ENCODE results near the gene SLC9A3.
"Not testable (repeated sequence)": the region's sequence is repeated elsewhere in the genome, so short reads cannot be mapped to it uniquely, and the experiment has no call there.

Gene SLC9A3

GRCh38 chr5:523441-524222 lies 617 bp downstream of the SLC9A3 start:
- DNase-seq = no peak

GRCh38 chr5:522899-523440 lies 1.3 kb downstream of the SLC9A3 start:
- no peak for DNase-seq

DNA sequence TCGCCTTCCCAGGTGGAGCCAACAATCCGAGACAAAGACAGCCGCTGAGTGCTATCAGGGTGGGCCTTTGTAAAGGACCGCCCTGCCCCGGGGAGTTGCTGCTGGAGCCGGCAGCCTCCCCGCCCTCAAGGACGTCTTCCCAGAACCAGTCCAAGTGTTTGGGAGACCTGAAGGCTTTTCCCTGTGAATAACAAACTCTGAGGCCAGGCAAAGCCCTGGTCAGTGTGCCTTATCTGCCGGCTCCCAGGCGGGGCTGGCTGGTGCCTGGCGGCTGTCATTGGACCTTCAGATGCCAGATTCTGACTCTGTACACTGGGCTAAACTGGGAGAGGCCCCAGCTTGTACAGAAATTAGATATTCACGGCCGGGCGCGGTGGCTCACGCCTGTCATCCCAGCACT lies 2.1 kb downstream of the SLC9A3 start:
- DNase-seq = no peak

- DNase-seq = no peak
These were observed 2.6 kb downstream of the SLC9A3 start for GRCh38 chr5:521680-522079.

DNA sequence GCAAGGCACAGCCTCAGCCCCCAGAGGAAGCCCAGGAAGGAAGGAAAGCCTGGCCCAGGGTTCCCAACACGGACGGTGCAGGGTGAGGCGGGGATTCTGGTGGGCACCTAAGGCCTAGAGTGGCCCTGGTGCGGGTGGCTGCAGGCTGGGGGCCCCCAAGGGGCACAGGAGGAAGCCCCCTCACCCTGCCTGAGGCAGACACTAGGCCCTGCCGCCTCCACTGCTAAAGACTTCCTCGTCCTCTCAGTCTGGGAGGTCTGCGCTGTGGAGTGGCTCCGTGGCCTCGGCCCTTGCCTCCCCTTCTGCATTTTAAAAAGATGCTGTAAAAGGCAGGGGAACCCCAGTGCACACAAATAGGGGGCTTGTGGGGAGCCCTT lies 3.4 kb downstream of the SLC9A3 start:
- no peak for DNase-seq

- no peak for DNase-seq
These were observed 3.9 kb downstream of the SLC9A3 start for GRCh38 chr5:520196-520849.

DNA sequence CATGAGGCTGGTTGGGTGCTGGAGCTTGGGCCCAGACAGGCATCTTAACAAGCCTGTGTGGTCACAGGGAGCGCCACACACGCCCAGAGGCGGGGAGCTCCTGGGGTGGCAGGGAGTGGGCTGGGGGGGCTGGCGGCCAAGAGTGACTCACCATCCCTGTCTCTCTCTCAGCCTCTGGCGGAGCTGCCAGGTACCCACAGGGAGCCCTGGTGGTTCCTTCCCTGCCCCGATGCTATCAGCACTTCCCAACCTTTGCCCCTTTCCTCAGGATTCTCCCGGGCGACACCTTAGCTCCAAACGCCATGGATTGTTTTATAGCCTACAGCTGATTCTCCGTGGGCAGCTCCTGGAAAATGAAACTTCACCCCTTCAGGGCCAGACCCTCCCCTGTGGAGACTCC lies 5.5 kb downstream of the SLC9A3 start:
- DNase-seq = no peak

DNA sequence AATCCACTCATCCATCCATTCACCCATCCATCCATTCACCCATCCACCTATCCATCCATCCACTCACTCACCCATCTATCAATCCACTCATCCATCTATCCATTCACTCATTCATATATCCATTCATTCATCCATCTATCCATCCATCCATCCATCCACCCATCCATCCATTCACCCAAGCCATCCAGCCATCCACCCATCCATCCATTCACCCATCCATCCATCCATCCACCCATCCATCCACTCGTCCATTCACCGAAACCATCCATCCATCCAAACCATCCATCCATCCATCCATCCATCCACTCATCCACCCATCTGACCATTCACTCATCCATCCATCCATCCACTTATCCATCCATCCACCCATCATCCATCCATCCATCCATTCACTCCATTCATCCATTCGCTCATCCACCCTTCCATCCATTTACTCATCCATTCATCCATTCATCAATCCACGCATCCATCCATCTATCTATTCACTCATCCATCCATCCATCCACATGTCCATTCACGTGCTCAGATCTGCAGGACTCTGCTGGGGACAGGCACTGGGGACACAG lies 6.6 kb downstream of the SLC9A3 start:
- DNase-seq = no peak

DNA sequence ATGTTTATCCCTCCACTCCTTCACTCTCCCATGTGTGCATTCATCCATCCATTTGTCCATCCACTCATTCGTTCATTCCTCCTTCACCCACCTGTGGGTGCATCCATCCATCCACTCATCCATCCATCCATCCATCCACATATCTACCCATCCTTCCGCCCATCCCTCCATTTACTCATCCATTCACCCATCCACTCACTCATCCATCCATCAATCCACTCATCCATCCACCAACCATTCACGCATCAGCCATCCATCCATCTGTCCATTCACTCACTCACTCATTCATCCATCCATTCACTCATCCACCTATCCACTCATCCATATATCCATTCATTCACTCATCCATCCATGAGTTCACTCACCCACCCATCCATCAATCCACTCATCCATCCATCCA lies 7.3 kb downstream of the SLC9A3 start:
- DNase-seq = no peak

DNA sequence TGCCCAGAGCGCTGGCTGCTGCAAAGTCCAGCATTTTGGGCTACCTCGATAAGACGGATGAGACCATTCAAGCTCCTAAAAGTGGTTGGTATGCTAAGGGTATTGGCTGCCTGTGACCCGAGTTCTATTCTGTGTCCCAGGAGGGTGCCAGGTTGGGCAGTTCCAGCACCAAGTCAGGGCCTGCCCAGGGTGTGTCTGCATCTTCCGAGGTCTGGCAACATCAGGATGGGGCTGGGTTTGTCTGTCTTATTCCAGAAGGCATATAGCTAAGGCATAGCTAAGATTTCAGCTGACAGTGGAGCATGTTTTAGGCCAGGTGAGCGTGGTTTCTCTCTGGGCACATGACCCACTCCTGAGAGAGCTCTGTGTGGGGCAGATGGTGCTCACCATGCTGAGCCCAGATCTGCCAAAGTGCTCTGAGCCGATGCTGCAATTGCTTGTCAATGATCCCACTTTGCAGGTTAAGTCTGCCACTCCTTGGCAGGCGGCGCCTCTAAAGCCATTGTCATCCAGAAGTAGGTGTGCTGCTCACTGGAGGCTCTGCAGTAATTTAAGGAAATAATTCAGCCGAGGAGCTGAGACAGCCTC lies 7.8 kb downstream of the SLC9A3 start:
- DNase-seq = no peak

- DNase-seq = no peak
These were observed 8.9 kb downstream of the SLC9A3 start for GRCh38 chr5:515273-515836.

- no peak for DNase-seq
These were observed 9.6 kb downstream of the SLC9A3 start for GRCh38 chr5:514673-515072.

- DNase-seq = no peak
These were observed 10.2 kb downstream of the SLC9A3 start for GRCh38 chr5:514101-514485.

DNA sequence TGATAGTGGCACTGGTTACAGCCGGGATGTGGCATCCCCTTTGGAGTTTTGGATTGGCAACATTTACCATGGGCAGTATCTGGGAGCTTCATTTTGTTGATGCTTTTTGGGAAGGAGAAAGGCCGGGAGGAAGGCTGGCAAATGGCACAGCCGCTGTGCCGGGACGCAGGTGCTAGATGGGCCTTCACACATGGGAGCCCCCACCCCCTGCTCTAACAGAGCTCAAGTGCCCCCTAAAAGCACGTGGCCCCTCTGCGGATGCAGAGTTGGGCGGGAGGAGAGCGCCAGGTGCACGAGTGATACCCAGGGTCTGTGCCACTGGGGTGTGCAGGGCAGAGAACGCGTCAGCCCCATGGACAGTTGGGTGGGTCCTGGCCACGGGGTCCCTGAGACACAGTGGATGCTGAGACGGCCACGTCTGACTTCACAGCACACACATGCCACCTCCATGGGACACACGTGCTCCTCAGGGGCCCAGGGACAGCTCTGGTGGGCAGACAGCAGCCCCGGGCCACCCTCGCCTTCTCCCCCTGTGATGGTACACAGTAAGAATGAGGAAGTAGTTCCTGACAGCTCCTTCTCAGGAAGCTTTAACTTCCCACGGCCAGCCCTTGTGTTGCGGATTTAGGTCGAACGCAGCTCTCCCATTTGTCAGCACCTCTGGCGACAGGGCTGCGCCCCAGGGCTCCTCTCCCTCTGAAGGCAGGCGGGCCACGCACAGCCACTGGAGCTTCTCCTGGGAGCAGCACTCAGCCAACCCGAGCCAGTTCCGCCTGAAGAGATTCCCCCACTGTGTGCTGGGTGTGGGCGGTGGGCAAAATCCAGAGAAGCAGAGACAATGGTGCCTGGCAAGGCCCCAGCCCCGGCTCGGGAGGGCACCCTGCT lies 10.8 kb downstream of the SLC9A3 start:
- DNase-seq = no peak

GRCh38 chr5:511476-511875 lies 12.8 kb downstream of the SLC9A3 start:
- no peak for DNase-seq

DNA sequence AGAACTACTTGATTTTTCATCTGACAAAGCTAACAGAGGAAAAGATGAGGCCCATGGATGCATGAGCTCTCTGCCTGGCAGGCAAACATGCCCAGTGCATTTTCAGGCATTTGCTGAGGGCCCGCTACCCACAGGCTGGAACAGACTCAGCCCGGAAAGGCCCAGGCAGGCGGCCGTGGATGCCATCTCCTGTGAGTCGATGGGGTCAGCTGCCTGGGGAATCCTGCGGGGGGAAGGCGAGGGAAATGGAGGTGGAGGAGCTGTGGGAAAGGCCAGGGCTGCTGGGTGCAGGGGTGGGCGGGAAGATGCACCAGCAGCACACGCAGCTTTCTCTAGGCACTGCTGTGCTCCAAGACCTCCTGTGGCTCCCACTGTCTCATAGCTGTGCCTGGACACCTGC lies 13.7 kb downstream of the SLC9A3 start:
- DNase-seq = no peak

DNA sequence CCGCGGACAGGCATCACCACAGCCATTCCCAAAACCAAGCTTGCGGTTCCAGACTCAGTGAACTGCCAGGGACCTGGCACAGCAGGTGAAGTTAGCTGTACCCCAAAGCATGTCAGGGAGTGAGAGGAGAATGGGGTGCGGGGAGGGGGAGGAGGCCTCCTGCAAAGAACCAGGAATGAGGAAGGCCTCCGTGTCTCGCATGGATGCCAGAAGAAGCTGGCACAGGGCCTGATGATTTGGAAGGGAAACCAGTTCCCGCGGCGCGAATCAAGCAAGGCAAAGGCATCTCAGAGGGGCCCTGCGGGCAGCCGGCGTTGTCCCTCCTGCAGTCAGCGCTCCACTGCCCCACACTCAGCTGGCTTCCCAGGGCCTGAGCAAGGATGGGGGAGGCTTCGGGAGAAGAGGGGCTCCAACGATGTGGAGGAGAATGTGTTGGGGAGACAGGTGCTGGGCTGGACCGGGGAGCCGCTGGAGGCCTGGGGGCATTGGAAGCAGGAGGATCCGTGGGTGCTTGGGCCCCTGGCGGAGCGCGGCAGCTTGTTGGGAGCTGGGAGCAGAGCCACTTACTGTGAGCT lies 14.6 kb downstream of the SLC9A3 start:
- no peak for DNase-seq

DNA sequence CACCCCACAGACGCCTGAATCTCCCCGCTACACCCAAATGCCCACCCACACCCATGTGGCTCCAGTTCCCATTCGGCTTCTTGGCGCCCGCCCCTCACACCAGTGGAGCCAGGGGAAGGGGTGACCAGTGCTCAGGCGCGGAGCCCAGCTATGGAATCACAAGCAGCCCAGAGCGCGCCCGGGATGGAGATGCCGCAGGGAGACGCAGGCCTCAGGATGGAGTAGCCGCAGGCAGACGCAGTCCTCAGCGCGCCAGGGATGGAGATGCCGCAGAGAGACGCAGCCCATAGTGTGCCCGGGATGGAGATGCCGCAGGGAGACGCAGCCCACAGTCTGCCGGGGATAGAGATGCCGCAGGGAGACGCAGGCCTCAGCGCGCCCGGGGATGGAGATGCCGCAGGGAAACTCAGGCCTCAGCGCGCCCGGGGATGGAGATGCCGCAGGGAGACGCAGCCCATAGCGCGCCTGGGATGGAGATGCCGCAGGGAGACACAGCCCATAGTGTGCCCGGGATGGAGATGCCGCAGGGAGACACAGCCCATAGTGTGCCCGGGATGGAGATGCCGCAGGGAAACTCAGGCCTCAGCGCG lies 16.2 kb downstream of the SLC9A3 start:
- DNase-seq = not testable (repeated sequence)

GRCh38 chr5:505951-506525 lies 18.2 kb downstream of the SLC9A3 start:
- no peak for DNase-seq

- no peak for DNase-seq
These were observed 19.7 kb downstream of the SLC9A3 start for GRCh38 chr5:504326-505154.
